Measurements from ENCODE around the gene LGALS14. TPM values are rescaled to one million over a fixed set of nuclear protein-coding genes. Genes with fewer than 3 reads are reported as not detected.
"Not testable (repeated sequence)": the region's sequence is repeated elsewhere in the genome, so short reads cannot be mapped to it uniquely, and the experiment has no call there.

Gene LGALS14
- total RNA-seq, 2 donors from 2014 or later, result not detected

- 84% methylated on average over 4 of the region's 4 CpGs for WGBS
- H3K4me1 ChIP-seq (replicated peaks), result no peaks in the 10 kb centered on the region
- no peaks in the 10 kb centered on the region for H3K27me3 ChIP-seq (replicated peaks; ENCODE audit: insufficient read depth)
- no peaks in the 10 kb centered on the region for H3K36me3 ChIP-seq
- H3K4me3 ChIP-seq, result no peak overlapping the region
- H3K9me3 ChIP-seq, result no peaks in the 10 kb centered on the region
- intact Hi-C loops (cut with DNase I), result no loop called here
- DNase-seq (ENCODE audit: low spot score), result no peak
- H3K27ac ChIP-seq, result no peak overlapping the region
- TF ChIP-seq POLR2A (IDR thresholded peaks at IDR 0.05) (no peak), POLR2AphosphoS5 (IDR thresholded peaks at IDR 0.05) (no peak)
- TF ChIP-seq, protein P1, sequence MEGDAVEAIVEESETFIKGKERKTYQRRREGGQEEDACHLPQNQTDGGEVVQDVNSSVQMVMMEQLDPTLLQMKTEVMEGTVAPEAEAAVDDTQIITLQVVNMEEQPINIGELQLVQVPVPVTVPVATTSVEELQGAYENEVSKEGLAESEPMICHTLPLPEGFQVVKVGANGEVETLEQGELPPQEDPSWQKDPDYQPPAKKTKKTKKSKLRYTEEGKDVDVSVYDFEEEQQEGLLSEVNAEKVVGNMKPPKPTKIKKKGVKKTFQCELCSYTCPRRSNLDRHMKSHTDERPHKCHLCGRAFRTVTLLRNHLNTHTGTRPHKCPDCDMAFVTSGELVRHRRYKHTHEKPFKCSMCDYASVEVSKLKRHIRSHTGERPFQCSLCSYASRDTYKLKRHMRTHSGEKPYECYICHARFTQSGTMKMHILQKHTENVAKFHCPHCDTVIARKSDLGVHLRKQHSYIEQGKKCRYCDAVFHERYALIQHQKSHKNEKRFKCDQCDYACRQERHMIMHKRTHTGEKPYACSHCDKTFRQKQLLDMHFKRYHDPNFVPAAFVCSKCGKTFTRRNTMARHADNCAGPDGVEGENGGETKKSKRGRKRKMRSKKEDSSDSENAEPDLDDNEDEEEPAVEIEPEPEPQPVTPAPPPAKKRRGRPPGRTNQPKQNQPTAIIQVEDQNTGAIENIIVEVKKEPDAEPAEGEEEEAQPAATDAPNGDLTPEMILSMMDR (IDR thresholded peaks at IDR 0.05), result no peak
Measured at GRCh38 chr19:39710333-39710890, 6.1 kb downstream of the LGALS14 start.

GRCh38 chr19:39720144-39720543 is 15.9 kb downstream of the LGALS14 start:
- WGBS, result 90% methylated on average over 3 of the region's 3 CpGs

GRCh38 chr19:39725995-39726394 is 21.7 kb downstream of the LGALS14 start:
- Histone ChIP-seq H3K9me3 (no peaks in the 10 kb centered on the region), H3K4me3 (no peak overlapping the region), H3K4me1 (replicated peaks) (no peaks in the 10 kb centered on the region), H3K27ac (no peak overlapping the region), H3K27me3 (replicated peaks; ENCODE audit: insufficient read depth) (no peaks in the 10 kb centered on the region), H3K36me3 (no peaks in the 10 kb centered on the region)
- DNase-seq (ENCODE audit: low spot score), result no peak
- no peak for TF ChIP-seq POLR2AphosphoS5 (IDR thresholded peaks at IDR 0.05)
- TF ChIP-seq, protein P1 (IDR thresholded peaks at IDR 0.05), result no peak
- TF ChIP-seq POLR2A (IDR thresholded peaks at IDR 0.05), result no peak
- intact Hi-C loops (cut with DNase I), result no loop called here

More at GRCh38 chr19:39720144-39720543, 15.9 kb downstream of the LGALS14 start:
- H3K36me3 ChIP-seq; DNase-seq (ENCODE audit: low spot score); intact Hi-C loops (cut with DNase I); H3K27ac ChIP-seq; H3K4me1 ChIP-seq (replicated peaks); H3K9me3 ChIP-seq; H3K27me3 ChIP-seq (replicated peaks; ENCODE audit: insufficient read depth); H3K4me3 ChIP-seq: not testable (repeated sequence)

GRCh38 chr19:39727070-39727800 is 23.0 kb downstream of the LGALS14 start:
- no peak for DNase-seq (ENCODE audit: low spot score)
- Histone ChIP-seq H3K4me3 (no peak overlapping the region), H3K36me3 (no peaks in the 10 kb centered on the region), H3K27me3 (replicated peaks; ENCODE audit: insufficient read depth) (no peaks in the 10 kb centered on the region), H3K4me1 (replicated peaks) (no peaks in the 10 kb centered on the region), H3K9me3 (no peaks in the 10 kb centered on the region), H3K27ac (no peak overlapping the region)
- intact Hi-C loops (cut with DNase I), result no loop called here
- TF ChIP-seq, protein P1 (IDR thresholded peaks at IDR 0.05), result no peak
- TF ChIP-seq POLR2A (IDR thresholded peaks at IDR 0.05), result no peak
- no peak for TF ChIP-seq POLR2AphosphoS5 (IDR thresholded peaks at IDR 0.05)
- WGBS, result 75% methylated on average over 10 of the region's 10 CpGs

GRCh38 chr19:39728040-39728439 is 23.8 kb downstream of the LGALS14 start:
- TF ChIP-seq POLR2AphosphoS5 (IDR thresholded peaks at IDR 0.05) (no peak), POLR2A (IDR thresholded peaks at IDR 0.05) (no peak)
- TF ChIP-seq, protein P1 (IDR thresholded peaks at IDR 0.05), result no peak
- H3K4me1 ChIP-seq (replicated peaks), result no peaks in the 10 kb centered on the region
- intact Hi-C loops (cut with DNase I), result no loop called here
- no peak overlapping the region for H3K27ac ChIP-seq
- DNase-seq (ENCODE audit: low spot score), result no peak
- no peaks in the 10 kb centered on the region for H3K36me3 ChIP-seq
- H3K4me3 ChIP-seq, result no peak overlapping the region
- 82% methylated on average over 6 of the region's 6 CpGs for WGBS
- no peaks in the 10 kb centered on the region for H3K9me3 ChIP-seq
- H3K27me3 ChIP-seq (replicated peaks; ENCODE audit: insufficient read depth), result no peaks in the 10 kb centered on the region
